DMS79 (cell line): ENCODE data around the gene TSC22D2.

Source experiments
- DNase-seq: peaks from one replicate; lab custom pipeline; 2025; lab: John Stamatoyannopoulos, UW

TSC22D2 gene

DNA sequence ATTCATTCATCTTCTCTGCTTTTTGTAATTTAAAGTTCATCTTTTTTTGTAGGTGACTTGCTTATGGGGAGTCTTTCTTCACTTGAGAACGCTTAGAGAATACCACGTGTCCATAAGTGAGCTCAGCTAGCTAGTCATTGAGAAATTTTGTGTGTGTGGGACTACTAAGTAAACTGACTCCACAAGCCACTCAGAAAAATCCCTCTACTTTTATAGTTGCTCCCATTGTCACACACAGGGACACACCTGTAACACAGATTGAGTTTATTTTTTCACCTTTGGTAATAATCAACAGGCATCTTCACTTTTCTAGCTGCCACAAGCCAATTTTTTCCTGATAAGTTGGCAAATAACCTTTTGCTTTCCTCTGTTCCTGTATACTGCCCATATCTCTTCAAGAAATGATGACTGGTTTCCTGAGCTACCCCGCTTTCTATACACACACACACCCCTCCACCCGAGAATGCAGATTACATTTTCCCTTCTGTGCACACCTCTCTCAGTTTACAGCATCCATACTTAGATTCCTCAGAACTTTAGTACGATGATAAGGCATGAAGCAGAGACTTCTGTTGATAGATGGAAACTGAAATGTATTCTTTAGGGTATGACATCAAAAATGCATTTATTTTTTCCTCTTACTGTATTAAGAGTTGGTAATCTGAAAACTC is 4.6 kb downstream of the TSC22D2 start:
- DNase-seq: no peak

DNA sequence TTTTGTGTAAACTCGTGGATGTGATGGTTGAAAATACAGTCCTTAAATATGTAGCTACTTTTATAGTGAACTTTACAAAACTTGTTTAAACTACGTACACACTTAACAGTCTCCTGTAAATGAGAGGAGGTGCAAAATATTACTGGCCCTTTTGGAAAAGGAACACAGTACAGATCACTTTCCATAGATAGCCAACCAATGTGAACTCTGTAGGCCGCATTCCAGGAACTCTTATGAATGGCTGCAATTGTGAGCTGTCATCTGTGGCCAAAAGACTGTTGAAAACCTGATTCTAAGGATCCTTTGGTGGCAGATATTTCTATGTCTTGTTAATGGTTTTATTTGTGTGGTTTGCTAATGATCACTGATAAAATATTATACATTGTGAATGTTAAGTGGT is 6.2 kb downstream of the TSC22D2 start:
- no peak for DNase-seq

DNA sequence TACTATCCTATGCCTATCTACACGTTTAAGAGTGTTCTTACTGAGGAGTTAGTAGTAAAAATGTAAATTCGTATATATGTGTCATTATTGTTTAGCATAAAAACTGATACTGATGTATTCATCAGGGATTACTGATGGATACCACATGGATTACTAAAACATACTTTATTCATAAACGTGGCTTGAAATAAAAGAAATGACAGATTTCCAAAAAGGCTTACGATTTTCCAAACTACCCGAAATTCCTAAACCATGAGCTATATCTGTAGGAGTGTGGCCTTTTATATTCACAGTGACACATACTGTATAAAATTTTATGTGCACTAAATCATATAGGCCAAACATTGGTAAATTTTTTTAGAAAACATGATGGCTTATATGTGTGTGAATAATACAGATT is 6.9 kb downstream of the TSC22D2 start:
- no peak for DNase-seq

DNA sequence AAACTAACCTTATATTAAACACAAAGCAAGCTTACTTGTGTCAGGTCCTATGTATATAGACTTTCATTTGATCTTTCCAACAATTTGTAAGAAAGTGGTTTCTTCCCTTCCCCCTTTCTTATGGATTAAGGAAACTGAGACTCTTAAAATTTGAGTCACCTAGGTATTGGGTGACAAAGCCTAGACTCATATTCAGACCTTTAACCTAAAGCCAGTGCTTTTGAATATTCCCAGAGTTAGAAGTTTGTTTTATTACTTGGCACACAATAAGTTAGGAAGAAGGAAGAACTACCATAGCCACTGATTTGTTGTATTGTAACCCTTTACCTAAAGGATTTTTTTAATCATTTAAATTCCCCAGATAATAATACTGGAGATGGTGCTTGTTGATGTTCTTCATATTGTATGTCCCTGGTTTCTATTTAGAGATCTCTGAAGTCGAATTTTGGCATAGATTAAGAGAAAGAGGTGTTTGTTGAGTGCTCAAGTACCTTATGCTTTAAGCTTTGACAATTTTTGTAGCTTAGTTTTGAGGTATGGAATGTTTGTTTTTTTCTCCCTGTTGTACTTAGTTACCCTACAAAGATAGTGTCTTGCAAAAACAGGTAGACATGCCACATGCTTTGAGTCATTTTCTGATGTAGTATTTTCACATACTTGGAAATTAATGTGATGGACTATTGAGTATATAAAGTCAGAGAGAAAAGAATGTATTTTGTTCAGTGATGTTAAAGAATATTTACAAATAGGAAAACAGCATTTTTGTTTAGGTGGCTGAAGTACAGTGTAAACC is 11.2 kb downstream of the TSC22D2 start:
- no peak for DNase-seq

DNA sequence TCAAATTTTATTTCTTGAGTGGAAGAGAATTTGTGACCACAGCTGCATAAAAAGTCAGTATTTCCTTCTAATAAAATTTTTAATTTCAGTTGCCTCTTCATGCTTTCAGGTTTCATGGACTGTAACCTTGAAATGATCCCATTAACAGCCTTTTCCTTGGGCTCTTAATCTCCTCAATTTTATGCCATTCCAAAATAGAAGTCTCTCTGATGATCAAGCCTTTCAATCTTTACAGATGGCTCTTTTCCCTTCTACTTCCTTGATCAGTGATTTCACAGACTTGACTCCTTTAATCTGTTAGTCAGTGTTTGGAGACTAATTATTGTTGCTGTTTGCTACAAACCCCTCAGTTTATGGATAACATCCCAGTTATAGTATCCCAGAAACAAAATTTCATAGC is 11.9 kb downstream of the TSC22D2 start:
- peak; percentile 46 for DNase-seq

DNA sequence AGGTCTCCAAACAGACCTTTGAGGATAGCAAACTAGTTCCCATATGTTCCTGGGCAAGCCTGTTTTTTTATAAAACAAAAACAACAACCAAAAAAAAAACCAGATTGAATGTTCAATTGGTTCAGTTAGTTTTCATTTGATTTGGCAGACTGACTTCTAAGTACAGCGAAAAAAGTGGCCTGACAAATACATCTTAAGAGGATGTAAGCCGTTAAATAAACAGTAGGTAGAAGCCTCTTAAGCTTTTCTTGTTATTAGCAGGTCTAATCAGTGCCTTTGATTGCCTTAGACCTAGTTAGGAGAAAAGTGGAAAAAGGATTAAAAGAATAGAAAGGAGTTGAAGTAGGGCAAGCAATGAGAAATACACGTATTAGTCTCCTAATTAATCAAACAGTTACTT is 13.2 kb downstream of the TSC22D2 start:
- DNase-seq: peak; percentile 43

DNA sequence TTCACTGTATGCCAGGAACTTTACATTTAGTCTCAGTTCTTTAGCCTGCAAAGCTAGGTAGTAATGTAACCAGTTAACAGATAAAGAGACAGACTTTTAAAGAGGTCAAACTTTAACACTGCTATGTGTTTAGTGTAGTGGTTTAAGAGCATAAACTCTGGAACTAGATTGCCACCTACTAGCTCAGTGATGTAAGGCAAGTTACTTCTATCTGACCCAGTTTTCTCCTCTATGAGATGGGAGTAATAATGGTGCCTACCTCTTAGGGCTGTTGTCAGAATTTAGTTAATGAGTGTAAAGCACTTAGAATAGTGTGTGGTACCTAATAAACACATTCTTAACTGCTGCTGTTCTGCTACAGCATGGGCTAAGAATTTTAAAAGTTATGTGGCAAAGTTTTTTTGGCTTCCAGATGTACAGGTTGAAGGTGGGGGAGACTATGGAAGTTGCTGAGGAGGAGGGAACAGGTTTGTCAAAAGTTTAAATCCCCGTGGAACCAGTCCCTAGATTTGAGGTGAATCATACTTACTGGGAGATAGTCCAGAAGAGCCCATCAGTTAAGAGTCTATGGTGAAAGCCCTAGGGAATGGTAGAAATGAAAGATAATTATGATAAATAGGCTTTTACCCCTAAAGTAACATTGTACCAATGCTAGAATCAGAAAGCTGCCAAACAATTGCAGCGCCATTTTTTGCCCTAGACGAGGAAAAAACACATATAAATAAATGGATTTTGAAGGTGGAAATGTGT is 13.9 kb downstream of the TSC22D2 start:
- DNase-seq: no peak

DNA sequence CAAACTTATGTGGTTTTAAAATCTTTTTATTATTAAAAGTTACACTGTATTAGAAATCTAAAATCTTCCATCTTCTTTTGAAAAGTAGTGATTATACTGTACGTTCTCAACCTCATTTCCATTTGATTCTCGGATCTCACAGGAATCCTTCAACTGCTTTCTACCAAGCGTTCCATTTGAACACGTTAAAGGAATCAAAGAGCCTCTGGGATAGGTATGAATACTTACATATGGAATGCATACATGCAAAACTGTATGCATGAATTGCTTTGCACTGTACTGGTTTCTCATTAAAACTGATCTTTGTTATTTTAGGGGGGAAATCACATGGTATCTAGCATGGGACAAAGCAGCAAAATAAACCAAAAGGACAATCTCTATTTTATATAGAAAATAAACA is 14.8 kb downstream of the TSC22D2 start:
- no peak for DNase-seq

DNA sequence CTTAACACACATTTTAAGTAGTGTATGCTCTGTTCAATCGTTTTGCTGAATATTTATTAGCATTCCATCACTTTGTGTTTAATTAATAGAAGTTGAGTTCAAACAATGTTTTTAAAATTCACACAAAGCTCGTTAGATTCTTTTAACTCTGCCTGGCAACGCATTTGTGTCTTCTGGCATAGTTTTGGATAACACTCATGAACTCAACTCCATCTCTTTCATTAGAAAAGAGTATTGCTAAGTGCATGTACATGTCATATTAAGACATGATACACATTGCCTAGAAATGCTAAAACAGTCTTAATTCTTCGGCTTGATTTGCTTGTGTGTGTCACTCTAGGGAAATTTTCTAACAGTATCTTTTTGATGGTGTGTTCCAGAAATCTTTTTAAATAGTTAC is 15.7 kb downstream of the TSC22D2 start:
- DNase-seq: no peak

DNA sequence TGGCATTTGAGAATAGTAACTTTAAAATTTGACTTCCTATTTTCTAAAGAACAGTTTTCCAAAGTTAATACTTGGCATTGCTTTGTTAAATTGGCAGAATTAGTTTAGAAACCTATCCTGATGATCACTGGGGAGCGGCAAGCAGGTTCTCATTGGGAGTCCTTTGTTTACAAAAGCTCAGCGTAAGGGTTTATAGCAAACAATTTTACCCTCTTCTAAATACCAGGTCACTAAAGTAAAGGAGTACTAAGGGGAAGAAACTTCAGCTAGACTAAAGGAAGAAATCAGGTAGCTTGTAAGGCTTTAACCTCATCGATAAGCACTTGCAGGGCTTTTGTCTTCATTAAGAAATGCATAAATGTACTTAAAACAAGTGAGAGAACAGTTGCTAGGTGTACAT is 18.2 kb downstream of the TSC22D2 start:
- no peak for DNase-seq

DNA sequence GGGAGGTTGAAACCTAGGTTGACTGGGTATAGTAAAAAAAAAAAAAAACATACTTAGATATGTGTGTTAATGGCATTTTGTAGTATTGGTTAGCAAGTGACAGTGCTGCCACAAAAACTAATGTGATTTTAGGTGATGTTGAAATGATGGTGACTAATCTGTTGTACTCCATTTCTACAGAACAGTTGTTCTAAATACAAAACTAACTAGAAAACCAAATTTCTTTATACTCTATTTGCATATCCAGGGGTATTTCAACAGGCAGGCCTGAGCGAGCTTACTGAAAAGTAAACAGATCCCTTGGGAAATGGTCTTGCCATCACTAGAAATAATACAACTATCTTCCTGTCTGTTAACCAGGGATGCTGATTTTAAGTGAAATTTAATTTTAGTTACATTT is 20.5 kb downstream of the TSC22D2 start:
- no peak for DNase-seq

DNA sequence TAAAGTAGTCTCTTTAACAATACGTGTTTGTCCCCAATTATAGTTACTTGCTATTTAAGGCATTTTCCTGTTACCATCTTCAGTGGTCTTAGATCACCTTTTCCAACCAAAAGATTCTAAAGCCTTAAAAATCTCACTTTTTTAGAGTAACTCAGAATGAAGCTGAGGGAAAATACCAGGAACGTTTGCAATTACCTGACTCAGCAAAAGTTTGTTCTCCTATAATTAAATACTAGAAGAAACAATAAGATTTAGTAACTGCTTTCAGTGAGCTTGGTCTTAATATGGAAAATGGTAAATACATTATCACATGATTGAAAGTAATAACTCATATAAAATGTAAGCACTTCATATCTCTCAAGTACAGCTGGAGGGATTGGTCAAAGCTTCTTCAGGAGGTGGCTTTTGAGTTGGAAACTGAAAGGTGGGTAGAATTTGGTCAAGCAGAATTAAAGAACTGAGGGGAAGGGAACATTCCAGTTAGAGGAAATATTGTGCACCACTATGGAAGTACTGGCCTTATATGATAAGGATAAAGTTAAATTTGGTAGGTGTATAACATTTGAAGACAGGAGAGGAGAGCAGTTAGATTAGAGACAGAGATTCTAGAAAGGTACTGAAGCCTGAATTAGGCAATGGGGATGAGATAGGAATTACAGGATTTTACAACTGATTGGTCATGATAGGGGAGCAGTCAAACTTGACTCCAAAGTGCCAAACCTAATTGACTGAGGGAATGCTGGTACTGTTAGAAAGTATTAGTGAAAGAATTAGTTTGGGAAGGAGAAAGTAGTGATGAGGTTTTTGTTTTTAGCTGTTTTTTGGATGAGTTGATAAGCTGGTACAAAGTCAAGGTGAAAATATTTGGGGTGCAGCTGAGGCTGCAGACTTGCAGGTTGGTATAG is 21.9 kb downstream of the TSC22D2 start:
- no peak for DNase-seq

DNA sequence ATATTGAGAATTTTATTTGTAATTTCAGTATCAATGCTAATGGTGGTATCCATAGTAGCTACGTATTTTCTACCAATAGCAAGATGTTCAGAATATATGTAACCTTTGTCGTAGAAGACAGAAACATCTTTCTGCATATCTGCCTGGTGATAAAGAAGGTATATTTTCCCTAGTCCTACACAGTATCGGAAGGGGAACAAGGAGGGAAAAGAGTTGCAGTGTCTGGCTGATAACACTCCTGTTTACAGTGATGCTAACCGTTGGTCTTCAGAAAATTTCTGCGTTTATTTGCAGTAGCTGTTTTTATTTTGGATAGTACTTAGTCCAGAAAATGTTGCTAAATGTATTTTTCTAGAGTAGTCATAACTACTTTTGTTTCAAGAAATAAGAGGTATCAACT is 25.2 kb downstream of the TSC22D2 start:
- DNase-seq: no peak

DNA sequence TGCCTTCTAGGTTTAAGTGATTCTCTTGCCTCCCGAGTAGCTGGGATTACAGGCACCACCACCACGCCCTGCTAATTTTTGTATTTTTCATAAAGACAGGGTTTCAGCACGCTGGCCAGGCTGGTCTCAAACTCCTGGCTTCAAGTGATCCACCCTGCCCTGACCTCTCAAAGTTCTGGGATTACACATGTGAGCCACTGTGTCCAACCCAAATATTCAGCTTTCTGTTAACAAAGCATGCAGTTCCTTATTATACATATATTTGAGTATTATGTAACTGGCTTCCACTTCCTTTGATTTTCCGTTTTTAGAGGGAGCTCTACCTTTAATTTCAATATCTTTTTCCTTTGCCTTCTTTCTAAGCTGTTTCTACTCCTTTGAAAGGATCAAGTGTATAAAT is 26.1 kb downstream of the TSC22D2 start:
- no peak for DNase-seq

DNA sequence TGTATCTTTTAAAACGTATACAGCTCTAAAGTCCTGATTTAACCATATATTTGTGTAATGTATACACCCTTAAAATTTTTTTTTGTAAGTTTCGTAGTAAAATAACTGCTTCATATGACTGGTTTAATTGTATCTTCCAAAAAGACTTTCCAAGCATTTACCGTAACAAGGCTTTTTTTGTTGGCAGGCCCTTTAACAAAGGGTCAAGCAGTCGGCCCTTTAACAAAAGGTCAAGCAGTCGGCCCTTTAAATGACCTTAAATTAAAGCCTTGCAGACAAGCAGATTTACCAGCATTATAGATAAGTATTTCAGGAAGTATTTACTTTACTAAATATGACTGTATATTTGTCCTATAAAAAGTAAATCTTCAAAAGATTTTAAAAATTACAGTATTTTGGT is 28.1 kb downstream of the TSC22D2 start:
- DNase-seq: no peak

DNA sequence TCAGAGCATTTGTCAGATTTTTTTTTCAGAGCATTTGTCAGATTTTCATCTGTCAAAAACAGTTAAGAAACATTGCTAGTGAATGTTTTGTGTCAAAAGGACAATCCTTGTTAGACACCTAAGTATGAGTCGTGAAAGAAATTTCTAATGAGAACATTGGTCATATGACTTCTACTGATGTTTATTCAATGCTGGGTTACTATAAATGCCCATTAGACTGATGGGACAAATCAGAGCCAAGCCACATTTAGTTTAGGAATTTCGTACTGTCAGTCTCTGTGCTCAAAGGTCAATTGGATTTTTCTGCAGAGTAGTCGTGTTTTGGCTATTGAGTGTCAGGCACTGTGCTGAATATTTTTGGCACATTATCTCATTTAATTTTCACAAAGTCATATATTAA is 31.6 kb downstream of the TSC22D2 start:
- DNase-seq: no peak

DNA sequence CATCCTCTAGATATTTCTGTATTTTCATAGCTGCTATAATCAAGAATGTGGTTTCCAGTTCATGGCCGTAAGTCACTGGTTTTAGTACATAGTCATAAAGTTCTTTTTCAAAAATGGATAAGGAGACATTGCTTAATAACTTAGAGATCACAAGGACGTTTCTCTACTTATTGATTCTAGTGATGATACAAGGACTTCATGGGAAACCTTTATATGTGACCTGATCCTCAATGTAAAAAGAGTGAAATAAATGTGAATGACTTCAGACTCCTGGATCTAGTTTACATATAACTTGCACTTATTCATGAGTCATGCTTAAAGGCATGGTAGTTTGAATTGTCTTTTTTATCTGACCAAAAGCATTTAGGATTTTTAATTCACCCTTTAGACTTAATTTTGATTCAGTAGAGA is 35.2 kb downstream of the TSC22D2 start:
- DNase-seq: no peak

DNA sequence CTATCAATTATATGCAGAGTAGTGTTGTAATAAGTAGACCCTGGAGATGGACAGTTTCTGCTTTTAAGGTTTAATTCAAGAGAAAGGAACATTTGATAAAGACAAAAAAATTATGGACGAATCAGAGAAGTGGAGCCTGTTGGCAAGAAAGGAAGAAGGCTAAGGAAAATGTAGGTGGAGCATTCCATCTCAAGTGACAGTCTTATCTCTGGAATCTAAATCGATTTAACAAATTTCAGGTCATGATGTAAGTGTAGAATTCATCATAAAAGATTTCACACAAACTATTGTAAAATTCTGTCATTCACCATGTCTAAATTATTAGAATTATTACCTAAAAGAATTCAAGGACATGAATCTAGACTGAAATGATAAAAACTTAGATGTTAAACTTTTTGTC is 36.3 kb downstream of the TSC22D2 start:
- no peak for DNase-seq

DNA sequence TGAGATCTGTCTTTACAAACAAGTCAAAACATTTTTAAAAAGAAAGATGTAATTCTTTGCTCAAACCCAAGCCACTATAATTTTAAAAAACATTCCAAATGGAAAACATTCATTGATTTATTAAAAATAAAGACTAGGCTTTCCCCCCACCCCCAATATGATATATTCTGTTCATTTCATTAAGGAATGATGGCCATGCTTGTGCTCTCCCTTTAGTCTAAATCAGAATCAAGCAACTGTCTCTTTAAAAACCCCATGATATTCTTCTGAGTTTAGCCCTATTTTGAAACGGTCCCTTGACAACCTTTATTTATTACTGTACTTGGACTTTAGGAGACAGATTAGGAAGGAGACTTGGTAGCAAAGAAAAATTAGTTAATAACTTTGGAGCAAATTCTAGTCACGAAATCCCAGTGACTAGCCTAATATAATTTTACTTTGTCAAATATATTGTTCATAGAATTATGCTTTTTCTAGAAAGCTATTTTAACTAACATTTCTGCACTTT is 38.4 kb downstream of the TSC22D2 start:
- DNase-seq: no peak

DNA sequence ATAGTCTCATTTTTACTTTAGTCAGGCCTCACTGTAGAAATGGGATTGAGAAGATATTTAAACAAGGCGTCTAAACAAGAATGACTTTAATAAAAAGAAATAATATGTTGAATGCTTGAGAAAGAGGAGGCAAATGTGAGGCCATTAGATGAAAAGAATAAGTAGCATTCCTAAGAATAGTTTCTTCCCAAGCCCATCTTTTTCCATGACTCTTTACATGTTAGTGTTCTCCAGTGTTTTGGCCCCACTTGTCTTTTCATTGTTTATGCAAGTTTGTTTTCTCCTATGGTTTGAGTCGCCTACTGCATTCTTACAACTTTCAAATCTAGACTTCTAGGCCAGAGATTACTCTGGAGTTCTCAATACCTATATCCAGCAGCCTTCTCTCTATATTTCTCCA is 39.0 kb downstream of the TSC22D2 start:
- no peak for DNase-seq

DNA sequence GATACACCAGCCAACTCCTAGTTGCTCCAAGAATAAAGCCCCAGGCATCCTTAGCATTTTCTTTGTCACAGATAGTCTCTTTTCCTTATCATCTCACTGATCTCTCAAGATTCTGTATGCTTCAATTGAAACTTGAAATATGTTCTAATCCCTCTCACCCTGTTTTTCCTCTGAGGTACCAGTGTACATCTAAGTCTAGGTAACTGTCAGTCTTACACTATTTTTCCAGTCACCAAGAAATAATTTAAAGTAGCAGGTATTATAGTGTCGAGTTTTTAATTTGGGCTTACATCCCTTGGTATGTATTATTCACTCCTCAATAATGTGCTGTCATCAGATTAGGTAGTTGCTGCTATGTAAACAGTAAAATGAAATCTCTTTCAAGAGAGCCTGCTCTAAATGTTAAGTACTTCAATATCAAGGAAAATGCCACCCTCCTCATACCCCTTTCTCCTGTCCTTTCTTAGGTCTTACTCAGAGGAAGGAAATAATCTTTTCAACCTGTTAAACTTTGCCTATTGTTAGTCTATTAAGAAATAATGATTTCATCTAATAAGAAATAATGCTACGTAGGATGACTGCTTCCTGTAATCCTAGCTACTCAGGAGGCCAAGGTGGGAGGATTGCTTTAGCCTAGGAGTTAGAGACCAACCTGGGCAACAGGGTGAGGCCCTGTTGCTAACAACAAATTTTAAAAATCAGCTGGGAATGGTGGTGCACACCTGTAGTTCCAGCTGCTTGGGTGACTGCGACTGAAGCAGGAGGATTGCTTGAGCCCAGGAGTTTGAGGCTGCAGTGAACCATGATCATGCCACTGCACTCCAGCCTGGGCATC is 39.8 kb downstream of the TSC22D2 start:
- no peak for DNase-seq
